Endothelial cell of umbilical vein (primary cell): Measurements from ENCODE around the gene CTIF. TPM values are rescaled to one million over a fixed set of nuclear protein-coding genes. Genes with fewer than 3 reads are reported as not detected.

ENCODE experiments used
- BruUV-seq: library from RNA; stranded (reverse); fragments of 400-500 nt; replicated peaks from 2 replicates; lab custom pipeline; 2021; lab: Mats Ljungman, UMichigan
- CTCF ChIA-PET: fragments of 300-600, 350-600 bp; sonication (Branson Sonifier 250); formaldehyde crosslinking; loops from one replicate; lab custom pipeline; 2021; ENCODE audit warnings: antibody characterized with exemption, inconsistent platforms; lab: Charles Lee
- POLR2A ChIA-PET: fragments of 300-600, 350-600 bp; sonication (Branson Sonifier 250); formaldehyde crosslinking; loops from one replicate; lab custom pipeline; 2021; ENCODE audit warnings: antibody characterized with exemption, inconsistent platforms; lab: Charles Lee
- DNase-seq: peaks from one replicate; pipeline ENCODE4 v3.0.0-alpha.2; 2011; ENCODE audit warnings: low read depth, low spot score
- FAIRE-seq: peaks from 2 replicates; lab custom pipeline; 2011; peaks lifted over from hg19 to GRCh38; lab: Jason Lieb, UNC
- H2AFZ ChIP-seq: 2 replicates; pipeline ENCODE4 v1.6.0; 2012; ENCODE audit warnings: low read depth, low read length, control low read depth, inconsistent platforms
- H3K27ac ChIP-seq: 2 replicates; pipeline ENCODE4 v1.5.1; 2011; ENCODE audit warnings: low read depth, mild to moderate bottlenecking, control low read depth, low read length, moderate library complexity; ENCODE audit not compliant: insufficient read depth
- H3K27me3 ChIP-seq, 2 experiments: 2 replicates each; pipeline versions ENCODE4 v1.6.0 to v1.6.1; 2011; ENCODE audit warnings: low read length in 2 of 2, mixed read lengths in 1 of 2; ENCODE audit not compliant: control insufficient read depth in 2 of 2, insufficient read depth in 2 of 2
- H3K36me3 ChIP-seq, 2 experiments: 2 replicates in 1 of 2; 3 replicates in 1 of 2; pipeline ENCODE4 v1.5.1; 2011; ENCODE audit warnings: low read length in 2 of 2, mild to moderate bottlenecking in 1 of 2, moderate library complexity in 1 of 2; ENCODE audit not compliant: control insufficient read depth in 2 of 2, insufficient read depth in 2 of 2; ENCODE audit errors: extremely low read depth in 1 of 2
- H3K4me1 ChIP-seq: 3 replicates; pipeline ENCODE4 v1.5.1; 2011; ENCODE audit warnings: mild to moderate bottlenecking, low read length; ENCODE audit not compliant: control insufficient read depth, insufficient read depth; ENCODE audit errors: extremely low read depth
- H3K4me2 ChIP-seq: 2 replicates; pipeline ENCODE4 v1.6.1; 2011; ENCODE audit warnings: low read length, control low read depth, mixed read lengths; ENCODE audit not compliant: insufficient read depth
- H3K4me3 ChIP-seq, 3 experiments: fragments of 200-600 bp in 1 of 3; sonication (generic), shearing (Covaris generic) in 1 of 3; replicated peaks in 1 of 3; 2 replicates each; pipeline ENCODE4 v1.5.1; 2011 to 2016; ENCODE audit warnings: control low read depth in 3 of 3, low read length in 3 of 3, mild to moderate bottlenecking in 2 of 3, inconsistent platforms in 1 of 3, low read depth in 1 of 3, moderate library complexity in 1 of 3; ENCODE audit not compliant: insufficient read depth in 1 of 3
- H3K79me2 ChIP-seq: 2 replicates; pipeline ENCODE4 v1.6.0; 2012; ENCODE audit warnings: low read length, inconsistent platforms; ENCODE audit not compliant: control insufficient read depth, insufficient read depth
- H3K9ac ChIP-seq: replicated peaks from 2 replicates; pipeline ENCODE3; 2011; ENCODE audit warnings: low read length, control low read depth; ENCODE audit not compliant: insufficient read depth; ENCODE audit errors: extremely low read depth
- H3K9me1 ChIP-seq: replicated peaks from 3 replicates; pipeline ENCODE4 v1.6.0; 2011; ENCODE audit warnings: mild to moderate bottlenecking, low read length; ENCODE audit not compliant: control insufficient read depth, insufficient read depth; ENCODE audit errors: extremely low read depth
- H3K9me3 ChIP-seq: replicated peaks from 2 replicates; pipeline ENCODE4 v1.5.1; 2012; ENCODE audit warnings: low read length, inconsistent platforms; ENCODE audit not compliant: control insufficient read depth, insufficient read depth
- H4K20me1 ChIP-seq: replicated peaks from 2 replicates; pipeline ENCODE3; 2011; ENCODE audit warnings: mild to moderate bottlenecking, low read length; ENCODE audit not compliant: control insufficient read depth, insufficient read depth; ENCODE audit errors: extremely low read depth
- EZH2 ChIP-seq: IDR thresholded peaks from 2 replicates; pipeline ENCODE4 v1.6.1; 2012; ENCODE audit warnings: borderline replicate concordance, low read depth, mild to moderate bottlenecking, moderate library complexity, low read length, inconsistent platforms; ENCODE audit not compliant: severe bottlenecking
- FOS ChIP-seq: IDR thresholded peaks from 2 replicates; pipeline ENCODE4 v1.6.1; 2011; ENCODE audit warnings: mild to moderate bottlenecking, low read length, moderate library complexity, borderline replicate concordance; ENCODE audit not compliant: insufficient read depth
- GATA2 ChIP-seq: IDR thresholded peaks from 2 replicates; pipeline ENCODE4 v1.7.0; 2011; ENCODE audit warnings: low read depth, mild to moderate bottlenecking, moderate library complexity, mixed read lengths, low read length; ENCODE audit not compliant: insufficient read length, insufficient read depth
- JUN ChIP-seq: IDR thresholded peaks from 2 replicates; pipeline ENCODE4 v1.6.1; 2011; ENCODE audit warnings: borderline replicate concordance, low read depth; ENCODE audit not compliant: insufficient read length, insufficient read depth
- MYC ChIP-seq: IDR thresholded peaks from one replicate; pipeline ENCODE4 v1.6.1; 2011; ENCODE audit warnings: mild to moderate bottlenecking, low read depth, low read length
- POLR2A ChIP-seq: IDR thresholded peaks from 2 replicates; pipeline ENCODE4 v1.6.1; 2012; ENCODE audit warnings: low read depth, mild to moderate bottlenecking, control low read depth, low read length
- POLR2AphosphoS5 ChIP-seq: IDR thresholded peaks from 2 replicates; pipeline ENCODE4 v1.6.1; 2012; ENCODE audit warnings: low read depth, mild to moderate bottlenecking, control low read depth, low read length, moderate library complexity; ENCODE audit not compliant: insufficient read depth
- dilution Hi-C: fragments of 300-500 bp; cut with MboI; formaldehyde crosslinking; loops from one replicate; pipeline ENCODE4 v1.15.0; 2019; ENCODE audit warnings: low sequenced_read_pairs; ENCODE audit not compliant: extremely low pct_ligation_motif_present
- intact Hi-C: fragments of 100-400 bp; cut with micrococcal nuclease; formaldehyde crosslinking; loops from one replicate; pipeline ENCODE4 v1.10.0; 2022
- polyA plus RNA-seq, 4 experiments: library from polyadenylated mRNA; depleted of rRNA in 3 of 4; stranded (reverse) in 3 of 4; unstranded in 1 of 4; fragments of >200 nt; gene quantifications; 2 replicates each; pipeline versions ENCODE4 v1.2.1 to v1.2.3, GENCODE V29; 2011 to 2012; ENCODE audit warnings: missing spikeins in 1 of 4
- total RNA-seq: library from RNA; stranded (reverse); gene quantifications from 2 replicates; pipeline ENCODE4 v1.2.3, GENCODE V29; 2021
- TF ChIP-seq, protein P1 (sequence below), 2 donors: IDR thresholded peaks; 1 replicate in 1 of 2; 2 replicates in 1 of 2; pipeline ENCODE4 v1.5.1; 2011; ENCODE audit warnings: low read length in 2 of 2, mild to moderate bottlenecking in 2 of 2, moderate library complexity in 2 of 2, control low read depth in 1 of 2, inconsistent platforms in 1 of 2, low read depth in 1 of 2; ENCODE audit not compliant: insufficient read depth in 1 of 2; ENCODE audit errors: extremely low read depth in 1 of 2
- TF ChIP-seq, protein P2 (sequence below): IDR thresholded peaks from 2 replicates; pipeline ENCODE4 v1.6.1; 2011; ENCODE audit not compliant: insufficient read depth, insufficient read length

CTIF gene
- total and polyA plus RNA-seq, 2 donors (not counting 3 experiments of a cell fraction or from before 2014, with no cell fraction given): 20.9 to 57.7 TPM

DNA sequence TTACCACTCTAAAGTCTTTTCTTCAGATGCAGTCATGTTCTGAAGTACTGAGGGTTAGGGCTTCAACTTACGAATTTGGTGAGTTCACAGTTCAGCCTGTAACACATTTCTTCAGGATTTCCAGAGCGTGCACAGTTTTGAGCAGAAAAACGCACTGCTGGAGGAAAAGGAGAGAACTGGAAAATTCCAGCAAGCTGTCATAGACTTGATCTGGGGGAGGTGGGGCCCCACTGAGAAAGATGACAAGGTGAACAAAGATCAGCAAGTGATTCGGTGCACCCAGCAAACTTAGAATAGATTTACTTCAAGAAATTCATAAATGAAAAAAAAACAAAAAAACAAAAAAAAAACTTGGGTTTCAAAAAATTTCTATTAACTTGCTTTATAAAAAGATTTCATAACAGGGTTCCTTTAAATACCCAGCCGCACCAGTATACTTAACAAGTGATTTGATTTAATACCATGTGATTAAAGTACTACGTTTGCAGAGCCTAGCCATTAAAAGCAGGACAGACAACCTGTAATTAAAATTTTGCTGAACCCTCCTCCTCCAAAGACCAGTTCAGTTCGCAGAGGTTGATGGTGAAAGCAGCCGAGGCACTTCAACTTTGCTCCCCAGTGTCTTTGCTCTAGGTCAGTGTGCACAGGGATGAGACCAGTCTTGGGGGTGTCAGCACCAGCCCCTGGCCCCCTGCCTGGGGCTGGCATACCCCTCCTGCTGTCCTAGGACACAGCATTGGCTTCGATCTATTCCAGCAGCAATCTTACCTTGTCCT is 30.5 kb downstream of the CTIF start:
- H3K27ac ChIP-seq: no peak overlapping the region
- H3K4me1 ChIP-seq: peaks cover 12% of the 10 kb centered on the region
- FAIRE-seq (no peak), DNase-seq (no peak)
- intact Hi-C loops (no loop called here), dilution Hi-C loops (no loop called here)
- H4K20me1 ChIP-seq: no peaks in the 10 kb centered on the region
- H3K79me2 ChIP-seq: peaks cover 16% of the 10 kb centered on the region
- no peak for TF ChIP-seq MYC
- TF ChIP-seq, protein P1, sequence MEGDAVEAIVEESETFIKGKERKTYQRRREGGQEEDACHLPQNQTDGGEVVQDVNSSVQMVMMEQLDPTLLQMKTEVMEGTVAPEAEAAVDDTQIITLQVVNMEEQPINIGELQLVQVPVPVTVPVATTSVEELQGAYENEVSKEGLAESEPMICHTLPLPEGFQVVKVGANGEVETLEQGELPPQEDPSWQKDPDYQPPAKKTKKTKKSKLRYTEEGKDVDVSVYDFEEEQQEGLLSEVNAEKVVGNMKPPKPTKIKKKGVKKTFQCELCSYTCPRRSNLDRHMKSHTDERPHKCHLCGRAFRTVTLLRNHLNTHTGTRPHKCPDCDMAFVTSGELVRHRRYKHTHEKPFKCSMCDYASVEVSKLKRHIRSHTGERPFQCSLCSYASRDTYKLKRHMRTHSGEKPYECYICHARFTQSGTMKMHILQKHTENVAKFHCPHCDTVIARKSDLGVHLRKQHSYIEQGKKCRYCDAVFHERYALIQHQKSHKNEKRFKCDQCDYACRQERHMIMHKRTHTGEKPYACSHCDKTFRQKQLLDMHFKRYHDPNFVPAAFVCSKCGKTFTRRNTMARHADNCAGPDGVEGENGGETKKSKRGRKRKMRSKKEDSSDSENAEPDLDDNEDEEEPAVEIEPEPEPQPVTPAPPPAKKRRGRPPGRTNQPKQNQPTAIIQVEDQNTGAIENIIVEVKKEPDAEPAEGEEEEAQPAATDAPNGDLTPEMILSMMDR (IDR thresholded peaks at IDR 0.05; ENCODE audit: extremely low read depth in 1 of 2, insufficient read depth in 1 of 2, low read depth in 1 of 2, low read length in 2 of 2): no peak
- TF ChIP-seq JUN: no peak
- TF ChIP-seq, protein P2, sequence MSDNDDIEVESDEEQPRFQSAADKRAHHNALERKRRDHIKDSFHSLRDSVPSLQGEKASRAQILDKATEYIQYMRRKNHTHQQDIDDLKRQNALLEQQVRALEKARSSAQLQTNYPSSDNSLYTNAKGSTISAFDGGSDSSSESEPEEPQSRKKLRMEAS: no peak
- POLR2A ChIA-PET: no interaction called here
- H3K4me3 ChIP-seq: no peak overlapping the region
- peaks cover 0 to 3% of the 10 kb centered on the region in 2 experiments for H3K36me3 ChIP-seq
- no peaks in the 10 kb centered on the region for H3K9me1 ChIP-seq
- CTCF ChIA-PET: no interaction called here
- no peak overlapping the region for H3K9ac ChIP-seq
- H3K9me3 ChIP-seq: no peaks in the 10 kb centered on the region
- no peak overlapping the region for H2AFZ ChIP-seq
- no peak overlapping the region for H3K4me2 ChIP-seq
- BruUV-seq: no TSS peak
- no peaks in the 10 kb centered on the region for H3K27me3 ChIP-seq

DNA sequence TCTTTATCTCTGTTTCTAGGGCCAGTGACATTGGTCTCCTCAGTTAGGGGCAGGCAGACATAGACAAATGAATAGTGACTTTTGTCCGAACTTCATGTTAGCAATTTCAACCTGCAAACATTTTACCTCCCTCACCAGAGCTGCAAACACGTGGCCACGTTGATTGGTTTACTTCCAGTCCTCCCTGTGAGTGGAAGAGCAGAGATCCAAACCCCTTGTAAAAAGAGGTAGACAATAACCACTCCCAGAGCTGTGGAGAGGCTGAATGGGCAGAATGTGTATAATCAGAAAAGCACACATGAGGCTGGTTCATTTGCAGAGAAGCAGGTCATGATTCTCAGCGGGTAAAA is 31.1 kb downstream of the CTIF start:
- CTCF ChIA-PET: no interaction called here
- Histone ChIP-seq H3K4me2 (no peak overlapping the region), H3K27ac (no peak overlapping the region), H3K79me2 (peaks cover 14% of the 10 kb centered on the region), H3K9ac (no peak overlapping the region), H3K9me3 (no peaks in the 10 kb centered on the region), H3K9me1 (no peaks in the 10 kb centered on the region), H3K4me3 (no peak overlapping the region), H4K20me1 (no peaks in the 10 kb centered on the region), H3K4me1 (peaks cover 7% of the 10 kb centered on the region), H3K27me3 (no peaks in the 10 kb centered on the region), H3K36me3 (peaks cover 0 to 3% of the 10 kb centered on the region in 2 experiments), H2AFZ (no peak overlapping the region)
- FAIRE-seq (no peak), DNase-seq (no peak)
- TF ChIP-seq FOS (no peak), EZH2 (no peak), JUN (no peak), MYC (no peak), POLR2AphosphoS5 (no peak), GATA2 (no peak), POLR2A (no peak)
- TF ChIP-seq, protein P1 (IDR thresholded peaks at IDR 0.05; ENCODE audit: extremely low read depth in 1 of 2, insufficient read depth in 1 of 2, low read depth in 1 of 2, low read length in 2 of 2): no peak
- TF ChIP-seq, protein P2: no peak
- intact Hi-C loops: no loop called here
- POLR2A ChIA-PET: no interaction called here
- dilution Hi-C loops: no loop called here
- no TSS peak for BruUV-seq
